Effector CD4-positive, alpha-beta T cell (primary cell): ENCODE data around the gene NR0B2.
A peak's percentile ranks its signal among the peaks of the same experiment; 100 is the strongest.

Source experiments
- DNase-seq: peaks from one replicate; pipeline ENCODE4 v3.0.0-alpha.2; 2020

NR0B2 gene

GRCh38 chr1:26932531-26932930, 18.8 kb upstream of the NR0B2 start:
- no peak for DNase-seq

GRCh38 chr1:26923711-26924110, 9.9 kb upstream of the NR0B2 start:
- DNase-seq = no peak

- no peak for DNase-seq
Observed at GRCh38 chr1:26922901-26923300, 9.1 kb upstream of the NR0B2 start.

GRCh38 chr1:26922431-26922729, 8.6 kb upstream of the NR0B2 start:
- no peak for DNase-seq

- DNase-seq = peak; percentile 94
Observed at GRCh38 chr1:26921540-26922430, 8.0 kb upstream of the NR0B2 start, which contains the start of gene NUDC. NUDC (plus strand) TSS chr1:26921743; CDS start chr1:26921849, 106 bp downstream.

- DNase-seq = no peak
Observed at GRCh38 chr1:26921126-26921539, 7.4 kb upstream of the NR0B2 start.

GRCh38 chr1:26915204-26915842, 1.5 kb upstream of the NR0B2 start:
- DNase-seq = no peak

- no peak for DNase-seq
Observed at GRCh38 chr1:26913389-26913753, 404 bp downstream of the NR0B2 start.

GRCh38 chr1:26912147-26912490, 1.7 kb downstream of the NR0B2 start:
- no peak for DNase-seq

GRCh38 chr1:26911399-26912146, 2.2 kb downstream of the NR0B2 start:
- DNase-seq = no peak

- DNase-seq = no peak
Observed at GRCh38 chr1:26910343-26911160, 3.2 kb downstream of the NR0B2 start.

GRCh38 chr1:26909951-26910342, 3.8 kb downstream of the NR0B2 start:
- DNase-seq = no peak

- no peak for DNase-seq
Observed at GRCh38 chr1:26907071-26907917, 6.5 kb downstream of the NR0B2 start.

GRCh38 chr1:26900815-26901511, 12.8 kb downstream of the NR0B2 start:
- no peak for DNase-seq

- peak; percentile 89 for DNase-seq
Observed at GRCh38 chr1:26900001-26900814, 13.6 kb downstream of the NR0B2 start, which contains the start of gene GPATCH3. GPATCH3 (minus strand) TSS chr1:26900467; CDS start chr1:26900442, 25 bp downstream.

GRCh38 chr1:26897351-26897750, 16.4 kb downstream of the NR0B2 start:
- DNase-seq = no peak

- no peak for DNase-seq
Observed at GRCh38 chr1:26894263-26894662, 19.5 kb downstream of the NR0B2 start.

GRCh38 chr1:26890467-26890796, 23.3 kb downstream of the NR0B2 start:
- DNase-seq = peak; percentile 5

- DNase-seq = peak; percentile 69
Observed at GRCh38 chr1:26889551-26890466, 24.0 kb downstream of the NR0B2 start, which contains the start of gene GPN2. GPN2 (minus strand) TSS chr1:26890283; CDS start chr1:26890096, 187 bp downstream.
